Thyroid gland (tissue), 4 donors: ENCODE data around the gene INPP5F.

ENCODE experiments used
- CTCF ChIP-seq, 6 experiments: fragments of 200-600 bp in 3 of 6; fragments of 450-650 bp in 3 of 6; sonication (generic) in 3 of 6; IDR thresholded peaks; one replicate each; pipeline ENCODE4 v1.5.1; 2016 to 2019; ENCODE audit warnings: antibody characterized with exemption in 6 of 6, mild to moderate bottlenecking in 2 of 6, inconsistent platforms in 1 of 6, moderate library complexity in 1 of 6
- POLR2A ChIP-seq, 2 donors: fragments of 450-650 bp; IDR thresholded peaks; one replicate each; pipeline ENCODE4 v1.6.1; 2017; ENCODE audit warnings: antibody characterized with exemption in 2 of 2, mild to moderate bottlenecking in 2 of 2, moderate library complexity in 1 of 2

GRCh38 chr10:119726676-119727261, 919 bp downstream of the INPP5F start:
- TF ChIP-seq CTCF (IDR thresholded peaks at IDR 0.05) (no peak), POLR2A (IDR thresholded peaks at IDR 0.05) (no peak)
